H1 (cell line): ENCODE measurements around the gene C20orf144. TPM values are rescaled to one million over a fixed set of nuclear protein-coding genes. Genes with fewer than 3 reads are reported as not detected.

Experiments
- CTCF ChIA-PET: fragments of 300-600 bp; sonication (Branson Sonifier 250); formaldehyde crosslinking; loops from one replicate; lab custom pipeline; 2021; ENCODE audit not compliant: partially characterized antibody; lab: Charles Lee
- POLR2A ChIA-PET: fragments of 300-600 bp; sonication (Branson Sonifier 250); formaldehyde crosslinking; loops from one replicate; lab custom pipeline; 2021; ENCODE audit warnings: inconsistent platforms; ENCODE audit not compliant: partially characterized antibody; lab: Charles Lee
- DNase-seq, 2 experiments: peaks; one replicate each; pipeline versions ENCODE4 v3.0.0 to v3.0.0-alpha.2; 2010 to 2022; ENCODE audit warnings: low spot score in 2 of 2, low read depth in 1 of 2, mixed read lengths in 1 of 2
- FAIRE-seq: peaks from 2 replicates; lab custom pipeline; 2011; peaks lifted over from hg19 to GRCh38; lab: Jason Lieb, UNC
- H2AFZ ChIP-seq: 2 replicates; pipeline ENCODE4 v1.8.1; 2012; ENCODE audit warnings: low read length, inconsistent platforms
- H2AK5ac ChIP-seq: 2 replicates; pipeline ENCODE4 v1.6.1; 2013; ENCODE audit warnings: low read depth, low read length
- H2BK120ac ChIP-seq: replicated peaks from 2 replicates; pipeline ENCODE3; 2013; ENCODE audit warnings: low read depth, low read length, inconsistent platforms
- H2BK12ac ChIP-seq: 2 replicates; pipeline ENCODE4 v1.6.1; 2013; ENCODE audit warnings: low read depth, low read length
- H2BK15ac ChIP-seq: 2 replicates; pipeline ENCODE4 v1.6.1; 2013; ENCODE audit warnings: low read length
- H2BK20ac ChIP-seq: 2 replicates; pipeline ENCODE4 v1.6.1; 2013; ENCODE audit warnings: low read length
- H2BK5ac ChIP-seq: 2 replicates; pipeline ENCODE4 v1.6.1; 2013; ENCODE audit warnings: low read depth, low read length
- H3K14ac ChIP-seq: 2 replicates; pipeline ENCODE4 v1.6.1; 2013; ENCODE audit warnings: inconsistent platforms; ENCODE audit not compliant: insufficient read length
- H3K18ac ChIP-seq: 2 replicates; pipeline ENCODE4 v1.6.1; 2013; ENCODE audit warnings: low read length; ENCODE audit errors: extremely low read depth
- H3K23ac ChIP-seq: 2 replicates; pipeline ENCODE4 v1.6.1; 2013; ENCODE audit warnings: inconsistent platforms; ENCODE audit not compliant: insufficient read length
- H3K23me2 ChIP-seq: 2 replicates; pipeline ENCODE4 v1.6.1; 2013; ENCODE audit warnings: low read depth, low read length
- H3K27ac ChIP-seq: 2 replicates; pipeline ENCODE4 v1.6.1; 2011; ENCODE audit warnings: low read depth, low read length, inconsistent platforms
- H3K27me3 ChIP-seq, 4 experiments: replicated peaks in 1 of 4; 1 replicate in 1 of 4; 2 replicates in 3 of 4; pipeline versions ENCODE4 v1.6.1 to v1.8.1; 2011 to 2013; ENCODE audit warnings: low read length in 3 of 4, mild to moderate bottlenecking in 3 of 4, inconsistent platforms in 2 of 4, mixed read lengths in 2 of 4, moderate library complexity in 1 of 4; ENCODE audit not compliant: control insufficient read depth in 3 of 4, insufficient read depth in 3 of 4; ENCODE audit errors: extremely low read depth in 1 of 4
- H3K36me3 ChIP-seq, 4 experiments: 2 replicates each; pipeline versions ENCODE4 v1.6.1 to v1.8.1; 2011 to 2013; ENCODE audit warnings: mild to moderate bottlenecking in 4 of 4, low read length in 3 of 4, moderate library complexity in 2 of 4, control low read depth in 1 of 4, inconsistent platforms in 1 of 4; ENCODE audit not compliant: insufficient read depth in 4 of 4, control insufficient read depth in 2 of 4
- H3K4ac ChIP-seq: replicated peaks from 2 replicates; pipeline ENCODE3; 2013; ENCODE audit warnings: low read length, low read depth, mixed read lengths, inconsistent platforms; ENCODE audit not compliant: insufficient read length
- H3K4me1 ChIP-seq, 4 experiments: replicated peaks in 1 of 4; 1 replicate in 1 of 4; 2 replicates in 3 of 4; pipeline versions ENCODE4 v1.6.1 to v1.8.1; 2011 to 2013; ENCODE audit warnings: low read length in 3 of 4, inconsistent platforms in 2 of 4, mixed read lengths in 1 of 4; ENCODE audit not compliant: insufficient read depth in 4 of 4, control insufficient read depth in 3 of 4
- H3K4me2 ChIP-seq, 2 experiments: 2 replicates each; pipeline versions ENCODE4 v1.6.1 to v1.8.1; 2011 to 2013; ENCODE audit warnings: low read depth in 2 of 2, low read length in 2 of 2, control low read depth in 1 of 2, inconsistent platforms in 1 of 2, mild to moderate bottlenecking in 1 of 2; ENCODE audit not compliant: insufficient read depth in 1 of 2
- H3K4me3 ChIP-seq, 4 experiments: fragments of 200-600, 300-600 bp in 1 of 4; sonication (generic), shearing (Covaris generic), sonication (Bioruptor Twin) in 1 of 4; 2 replicates each; pipeline versions ENCODE4 v1.5.1 to v1.8.1; 2011 to 2016; ENCODE audit warnings: low read length in 4 of 4, low read depth in 3 of 4, control low read depth in 2 of 4, inconsistent platforms in 2 of 4, mild to moderate bottlenecking in 2 of 4, mixed read lengths in 1 of 4, moderate library complexity in 1 of 4; ENCODE audit not compliant: insufficient read depth in 2 of 4; ENCODE audit errors: extremely low read depth in 1 of 4
- H3K56ac ChIP-seq: replicated peaks from 2 replicates; pipeline ENCODE3; 2013; ENCODE audit warnings: low read depth, mild to moderate bottlenecking, mixed read lengths, low read length, inconsistent platforms; ENCODE audit not compliant: insufficient read length
- H3K79me1 ChIP-seq: 2 replicates; pipeline ENCODE4 v1.6.1; 2013; ENCODE audit warnings: low read depth, low read length, control low read depth
- H3K79me2 ChIP-seq, 2 experiments: 2 replicates each; pipeline versions ENCODE4 v1.6.1 to v1.8.1; 2012 to 2013; ENCODE audit warnings: low read length in 2 of 2, mild to moderate bottlenecking in 2 of 2, inconsistent platforms in 1 of 2; ENCODE audit not compliant: insufficient read depth in 2 of 2, control insufficient read depth in 1 of 2
- H3K9ac ChIP-seq, 4 experiments: replicated peaks in 1 of 4; 1 replicate in 1 of 4; 2 replicates in 3 of 4; pipeline versions ENCODE4 v1.6.1 to v1.8.1; 2011 to 2013; ENCODE audit warnings: low read depth in 3 of 4, low read length in 3 of 4, control low read depth in 2 of 4, mild to moderate bottlenecking in 2 of 4, moderate library complexity in 2 of 4, inconsistent platforms in 1 of 4; ENCODE audit errors: extremely low read depth in 1 of 4
- H3K9me3 ChIP-seq, 2 experiments: 2 replicates each; pipeline versions ENCODE4 v1.6.1 to v1.8.1; 2012 to 2013; ENCODE audit warnings: mild to moderate bottlenecking in 2 of 2, moderate library complexity in 2 of 2, control low read depth in 1 of 2, inconsistent platforms in 1 of 2, low read depth in 1 of 2, low read length in 1 of 2, mixed read lengths in 1 of 2; ENCODE audit not compliant: insufficient read depth in 2 of 2
- H4K20me1 ChIP-seq, 2 experiments: replicated peaks in 1 of 2; 2 replicates each; pipeline versions ENCODE3 to v1.8.1; 2011 to 2013; ENCODE audit warnings: inconsistent platforms in 2 of 2, low read length in 2 of 2, mild to moderate bottlenecking in 1 of 2; ENCODE audit not compliant: insufficient read depth in 2 of 2, control insufficient read depth in 1 of 2
- H4K5ac ChIP-seq: 2 replicates; pipeline ENCODE4 v1.6.1; 2013; ENCODE audit warnings: low read length, low read depth, mixed read lengths, inconsistent platforms; ENCODE audit not compliant: insufficient read length
- H4K8ac ChIP-seq: 2 replicates; pipeline ENCODE4 v1.8.0; 2013; ENCODE audit warnings: mild to moderate bottlenecking, moderate library complexity, low read length, inconsistent platforms; ENCODE audit not compliant: insufficient read depth; ENCODE audit errors: extremely low read depth
- H4K91ac ChIP-seq: replicated peaks from 2 replicates; pipeline ENCODE3; 2013; ENCODE audit warnings: low read length, mixed read lengths, inconsistent platforms; ENCODE audit not compliant: insufficient read length
- CHD2 ChIP-seq: IDR thresholded peaks from 2 replicates; pipeline ENCODE4 v1.6.1; 2012; ENCODE audit warnings: low read length, improper control_type of control experiment
- NRF1 ChIP-seq: IDR thresholded peaks from 2 replicates; pipeline ENCODE4 v1.6.1; 2011; ENCODE audit warnings: mild to moderate bottlenecking, low read depth, low read length, improper control_type of control experiment
- PHF8 ChIP-seq: fragments of 200-600 bp; sonication (generic); conservative IDR thresholded peaks from 2 replicates; pipeline ENCODE4 v1.7.1; 2012; ENCODE audit warnings: low read depth, mild to moderate bottlenecking, inconsistent platforms, low read length, moderate library complexity
- RAD21 ChIP-seq, 2 experiments: IDR thresholded peaks in 1 of 2; conservative IDR thresholded peaks in 1 of 2; 2 replicates each; pipeline ENCODE4 v1.6.1; 2011; ENCODE audit warnings: low read depth in 2 of 2, low read length in 2 of 2, improper control_type of control experiment in 1 of 2, inconsistent platforms in 1 of 2, mild to moderate bottlenecking in 1 of 2, moderate library complexity in 1 of 2
- SIRT6 ChIP-seq: IDR thresholded peaks from one replicate; pipeline ENCODE4 v1.7.1; 2012; ENCODE audit warnings: low read length, inconsistent platforms
- WGBS, 2 experiments: shearing (Covaris generic) in 1 of 2; methylation state at CpG; one replicate each; pipeline versions ENCODE4 v1.1.6 to v1.1.7; 2013 to 2015; ENCODE audit warnings: low lambda C conversion rate in 2 of 2, mixed read lengths in 2 of 2, inconsistent platforms in 1 of 2, low coverage in 1 of 2, missing lambda C conversion rate in 1 of 2; ENCODE audit not compliant: insufficient replicate concordance in 2 of 2, insufficient coverage in 1 of 2, insufficient read length in 1 of 2; ENCODE audit errors: extremely low coverage in 1 of 2, missing lambda C conversion rate in 1 of 2; 5-methylcytosine and 5-hydroxymethylcytosine counted together
- polyA plus RNA-seq, 7 experiments: library from polyadenylated mRNA; depleted of rRNA in 3 of 7; stranded (reverse) in 5 of 7; unstranded in 2 of 7; fragments of >200 nt in 5 of 7; fragments of 200-250 nt in 2 of 7; gene quantifications; 1 replicate in 5 of 7; 2 replicates in 1 of 7; 4 replicates in 1 of 7; pipeline versions ENCODE4 v1.2.1 to v1.2.3, GENCODE V29; 2011 to 2013; ENCODE audit warnings: missing spikeins in 2 of 7, mixed read lengths in 2 of 7
- total RNA-seq: library from RNA; stranded (reverse); fragmentation: NEBNext Ultra II Directional; extraction: Animal tissue kit (Norgen Biotek cat#: 25700); gene quantifications from 2 replicates; pipeline ENCODE4 v1.2.1, GENCODE V29; 2021
- TF ChIP-seq, protein P1 (sequence below): IDR thresholded peaks from 2 replicates; pipeline ENCODE4 v1.6.1; 2012; ENCODE audit warnings: low read length, inconsistent platforms

Gene C20orf144
- total and polyA plus RNA-seq, 2 of the 8 experiments (the other 6 are each of a cell fraction or from before 2014, with no cell fraction given): 0.21 to 0.24 TPM

DNA sequence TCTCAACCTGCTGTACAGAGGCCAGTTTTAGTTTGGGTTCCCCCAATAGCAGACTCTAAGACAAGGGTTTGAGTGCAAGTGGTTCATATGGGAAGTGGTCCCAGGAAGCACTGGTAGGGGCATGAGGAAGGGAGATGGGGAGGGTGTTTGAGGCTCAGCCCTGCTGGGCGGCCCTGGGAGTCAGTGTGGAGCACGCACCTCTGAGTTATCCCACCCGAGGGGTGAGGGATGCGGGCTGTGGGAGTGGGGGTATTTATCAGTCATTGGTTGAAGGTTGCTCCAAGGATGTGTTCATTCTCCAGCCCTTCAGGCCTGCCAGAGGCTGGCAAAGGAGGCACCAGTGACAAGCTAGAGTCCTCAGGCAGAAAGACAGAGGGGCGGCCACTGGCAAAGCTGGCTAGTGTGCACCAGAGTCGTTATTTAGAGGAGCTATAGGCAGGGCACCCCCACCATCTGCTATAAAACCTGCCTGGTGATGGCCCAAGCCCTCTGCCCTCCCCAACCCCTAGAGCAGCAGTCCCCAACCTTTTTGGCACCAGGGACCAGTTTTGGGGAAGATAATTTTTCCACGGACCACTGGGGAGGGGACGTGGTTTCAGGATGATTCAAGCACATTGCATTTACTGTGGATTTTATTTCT is 41.5 kb downstream of the C20orf144 start:
- CTCF ChIA-PET: no interaction called here

More for the DNA sequence above, 41.5 kb downstream of the C20orf144 start:
- FAIRE-seq (no peak), DNase-seq (no peak)
- H3K14ac ChIP-seq: no peak overlapping the region
- no peak overlapping the region for H2BK120ac ChIP-seq
- no peaks in the 10 kb centered on the region for H3K79me1 ChIP-seq
- H2BK5ac ChIP-seq: no peak overlapping the region
- H3K4me3 ChIP-seq: no peak overlapping the region
- POLR2A ChIA-PET: interaction anchor here (1.3 to 1.7 kb wide), 2 partner anchors 10 to 13 kb away, joined by 3 read pairs; no protein-coding TSS in a partner anchor
- H3K23me2 ChIP-seq: no peaks in the 10 kb centered on the region
- H3K4ac ChIP-seq: no peak overlapping the region
- no peak overlapping the region for H4K5ac ChIP-seq
- no peaks in the 10 kb centered on the region for H3K4me1 ChIP-seq
- no peaks in the 10 kb centered on the region; a peak in 1 of 7 replicates for H3K27me3 ChIP-seq
- H3K36me3 ChIP-seq: no peaks in the 10 kb centered on the region; a peak in 1 of 8 replicates
- H4K91ac ChIP-seq: no peak overlapping the region
- 91% methylated on average over 8 of the region's 8 CpGs; no CpG with 5 or more reads in 1 of the 2 experiments for WGBS, 2 experiments
- no peak overlapping the region for H2BK15ac ChIP-seq
- no peak overlapping the region for H3K9ac ChIP-seq
- H2AFZ ChIP-seq: no peak overlapping the region
- H4K20me1 ChIP-seq: no peaks in the 10 kb centered on the region
- H2BK12ac ChIP-seq: 0 out of 2 replicates have a peak overlapping the region, but pooled peaks have one; percentile 9
- H2BK20ac ChIP-seq: no peak overlapping the region
- no peak for TF ChIP-seq SIRT6
- no peak for TF ChIP-seq NRF1
- TF ChIP-seq RAD21 (IDR thresholded peaks at IDR 0.05 in 1 of 2, conservative IDR thresholded peaks at IDR 0.05 in 1 of 2; ENCODE audit: low read depth in 2 of 2, low read length in 2 of 2): no peak
- TF ChIP-seq CHD2: no peak
- TF ChIP-seq PHF8: no peak
- TF ChIP-seq, protein P1, sequence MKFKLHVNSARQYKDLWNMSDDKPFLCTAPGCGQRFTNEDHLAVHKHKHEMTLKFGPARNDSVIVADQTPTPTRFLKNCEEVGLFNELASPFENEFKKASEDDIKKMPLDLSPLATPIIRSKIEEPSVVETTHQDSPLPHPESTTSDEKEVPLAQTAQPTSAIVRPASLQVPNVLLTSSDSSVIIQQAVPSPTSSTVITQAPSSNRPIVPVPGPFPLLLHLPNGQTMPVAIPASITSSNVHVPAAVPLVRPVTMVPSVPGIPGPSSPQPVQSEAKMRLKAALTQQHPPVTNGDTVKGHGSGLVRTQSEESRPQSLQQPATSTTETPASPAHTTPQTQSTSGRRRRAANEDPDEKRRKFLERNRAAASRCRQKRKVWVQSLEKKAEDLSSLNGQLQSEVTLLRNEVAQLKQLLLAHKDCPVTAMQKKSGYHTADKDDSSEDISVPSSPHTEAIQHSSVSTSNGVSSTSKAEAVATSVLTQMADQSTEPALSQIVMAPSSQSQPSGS: no peak
- no peak overlapping the region for H3K27ac ChIP-seq
- no peak overlapping the region for H3K4me2 ChIP-seq
- no peak overlapping the region for H2AK5ac ChIP-seq
- H3K79me2 ChIP-seq: no peaks in the 10 kb centered on the region
- H3K56ac ChIP-seq: no peak overlapping the region
- H3K23ac ChIP-seq: no peak overlapping the region
- H3K9me3 ChIP-seq: peaks cover 5 to 25% of the 10 kb centered on the region in 2 experiments; a peak in 2 of 4 replicates
- no peak overlapping the region for H3K18ac ChIP-seq
- H4K8ac ChIP-seq: no peak overlapping the region
